Endothelial cell of umbilical vein (primary cell): ENCODE measurements around the gene TRPM3. TPM values are rescaled to one million over a fixed set of nuclear protein-coding genes. Genes with fewer than 3 reads are reported as not detected.

ENCODE experiments used
- BruUV-seq: library from RNA; stranded (reverse); fragments of 400-500 nt; replicated peaks from 2 replicates; lab custom pipeline; 2021; lab: Mats Ljungman, UMichigan
- CTCF ChIA-PET: fragments of 300-600, 350-600 bp; sonication (Branson Sonifier 250); formaldehyde crosslinking; loops from one replicate; lab custom pipeline; 2021; ENCODE audit warnings: antibody characterized with exemption, inconsistent platforms; lab: Charles Lee
- POLR2A ChIA-PET: fragments of 300-600, 350-600 bp; sonication (Branson Sonifier 250); formaldehyde crosslinking; loops from one replicate; lab custom pipeline; 2021; ENCODE audit warnings: antibody characterized with exemption, inconsistent platforms; lab: Charles Lee
- DNase-seq: peaks from one replicate; pipeline ENCODE4 v3.0.0-alpha.2; 2011; ENCODE audit warnings: low read depth, low spot score
- FAIRE-seq: peaks from 2 replicates; lab custom pipeline; 2011; peaks lifted over from hg19 to GRCh38; lab: Jason Lieb, UNC
- H2AFZ ChIP-seq: 2 replicates; pipeline ENCODE4 v1.6.0; 2012; ENCODE audit warnings: low read depth, low read length, control low read depth, inconsistent platforms
- H3K27ac ChIP-seq: 2 replicates; pipeline ENCODE4 v1.5.1; 2011; ENCODE audit warnings: low read depth, mild to moderate bottlenecking, control low read depth, low read length, moderate library complexity; ENCODE audit not compliant: insufficient read depth
- H3K27me3 ChIP-seq, 2 experiments: 2 replicates each; pipeline versions ENCODE4 v1.6.0 to v1.6.1; 2011; ENCODE audit warnings: low read length in 2 of 2, mixed read lengths in 1 of 2; ENCODE audit not compliant: control insufficient read depth in 2 of 2, insufficient read depth in 2 of 2
- H3K36me3 ChIP-seq, 2 experiments: 2 replicates in 1 of 2; 3 replicates in 1 of 2; pipeline ENCODE4 v1.5.1; 2011; ENCODE audit warnings: low read length in 2 of 2, mild to moderate bottlenecking in 1 of 2, moderate library complexity in 1 of 2; ENCODE audit not compliant: control insufficient read depth in 2 of 2, insufficient read depth in 2 of 2; ENCODE audit errors: extremely low read depth in 1 of 2
- H3K4me1 ChIP-seq: 3 replicates; pipeline ENCODE4 v1.5.1; 2011; ENCODE audit warnings: mild to moderate bottlenecking, low read length; ENCODE audit not compliant: control insufficient read depth, insufficient read depth; ENCODE audit errors: extremely low read depth
- H3K4me2 ChIP-seq: 2 replicates; pipeline ENCODE4 v1.6.1; 2011; ENCODE audit warnings: low read length, control low read depth, mixed read lengths; ENCODE audit not compliant: insufficient read depth
- H3K4me3 ChIP-seq, 3 experiments: fragments of 200-600 bp in 1 of 3; sonication (generic), shearing (Covaris generic) in 1 of 3; replicated peaks in 1 of 3; 2 replicates each; pipeline ENCODE4 v1.5.1; 2011 to 2016; ENCODE audit warnings: control low read depth in 3 of 3, low read length in 3 of 3, mild to moderate bottlenecking in 2 of 3, inconsistent platforms in 1 of 3, low read depth in 1 of 3, moderate library complexity in 1 of 3; ENCODE audit not compliant: insufficient read depth in 1 of 3
- H3K79me2 ChIP-seq: 2 replicates; pipeline ENCODE4 v1.6.0; 2012; ENCODE audit warnings: low read length, inconsistent platforms; ENCODE audit not compliant: control insufficient read depth, insufficient read depth
- H3K9ac ChIP-seq: replicated peaks from 2 replicates; pipeline ENCODE3; 2011; ENCODE audit warnings: low read length, control low read depth; ENCODE audit not compliant: insufficient read depth; ENCODE audit errors: extremely low read depth
- H3K9me1 ChIP-seq: replicated peaks from 3 replicates; pipeline ENCODE4 v1.6.0; 2011; ENCODE audit warnings: mild to moderate bottlenecking, low read length; ENCODE audit not compliant: control insufficient read depth, insufficient read depth; ENCODE audit errors: extremely low read depth
- H3K9me3 ChIP-seq: replicated peaks from 2 replicates; pipeline ENCODE4 v1.5.1; 2012; ENCODE audit warnings: low read length, inconsistent platforms; ENCODE audit not compliant: control insufficient read depth, insufficient read depth
- H4K20me1 ChIP-seq: replicated peaks from 2 replicates; pipeline ENCODE3; 2011; ENCODE audit warnings: mild to moderate bottlenecking, low read length; ENCODE audit not compliant: control insufficient read depth, insufficient read depth; ENCODE audit errors: extremely low read depth
- EZH2 ChIP-seq: IDR thresholded peaks from 2 replicates; pipeline ENCODE4 v1.6.1; 2012; ENCODE audit warnings: borderline replicate concordance, low read depth, mild to moderate bottlenecking, moderate library complexity, low read length, inconsistent platforms; ENCODE audit not compliant: severe bottlenecking
- FOS ChIP-seq: IDR thresholded peaks from 2 replicates; pipeline ENCODE4 v1.6.1; 2011; ENCODE audit warnings: mild to moderate bottlenecking, low read length, moderate library complexity, borderline replicate concordance; ENCODE audit not compliant: insufficient read depth
- GATA2 ChIP-seq: IDR thresholded peaks from 2 replicates; pipeline ENCODE4 v1.7.0; 2011; ENCODE audit warnings: low read depth, mild to moderate bottlenecking, moderate library complexity, mixed read lengths, low read length; ENCODE audit not compliant: insufficient read length, insufficient read depth
- JUN ChIP-seq: IDR thresholded peaks from 2 replicates; pipeline ENCODE4 v1.6.1; 2011; ENCODE audit warnings: borderline replicate concordance, low read depth; ENCODE audit not compliant: insufficient read length, insufficient read depth
- MAX ChIP-seq: IDR thresholded peaks from 2 replicates; pipeline ENCODE4 v1.6.1; 2011; ENCODE audit not compliant: insufficient read depth, insufficient read length
- MYC ChIP-seq: IDR thresholded peaks from one replicate; pipeline ENCODE4 v1.6.1; 2011; ENCODE audit warnings: mild to moderate bottlenecking, low read depth, low read length
- POLR2A ChIP-seq: IDR thresholded peaks from 2 replicates; pipeline ENCODE4 v1.6.1; 2012; ENCODE audit warnings: low read depth, mild to moderate bottlenecking, control low read depth, low read length
- POLR2AphosphoS5 ChIP-seq: IDR thresholded peaks from 2 replicates; pipeline ENCODE4 v1.6.1; 2012; ENCODE audit warnings: low read depth, mild to moderate bottlenecking, control low read depth, low read length, moderate library complexity; ENCODE audit not compliant: insufficient read depth
- dilution Hi-C: fragments of 300-500 bp; cut with MboI; formaldehyde crosslinking; loops from one replicate; pipeline ENCODE4 v1.15.0; 2019; ENCODE audit warnings: low sequenced_read_pairs; ENCODE audit not compliant: extremely low pct_ligation_motif_present
- intact Hi-C: fragments of 100-400 bp; cut with micrococcal nuclease; formaldehyde crosslinking; loops from one replicate; pipeline ENCODE4 v1.10.0; 2022
- polyA plus RNA-seq, 4 experiments: library from polyadenylated mRNA; depleted of rRNA in 3 of 4; stranded (reverse) in 3 of 4; unstranded in 1 of 4; fragments of >200 nt; gene quantifications; 2 replicates each; pipeline versions ENCODE4 v1.2.1 to v1.2.3, GENCODE V29; 2011 to 2012; ENCODE audit warnings: missing spikeins in 1 of 4
- total RNA-seq: library from RNA; stranded (reverse); gene quantifications from 2 replicates; pipeline ENCODE4 v1.2.3, GENCODE V29; 2021
- TF ChIP-seq, protein P1 (sequence below), 2 donors: IDR thresholded peaks; 1 replicate in 1 of 2; 2 replicates in 1 of 2; pipeline ENCODE4 v1.5.1; 2011; ENCODE audit warnings: low read length in 2 of 2, mild to moderate bottlenecking in 2 of 2, moderate library complexity in 2 of 2, control low read depth in 1 of 2, inconsistent platforms in 1 of 2, low read depth in 1 of 2; ENCODE audit not compliant: insufficient read depth in 1 of 2; ENCODE audit errors: extremely low read depth in 1 of 2

The TRPM3 gene
- total and polyA plus RNA-seq, 2 donors (not counting 3 experiments of a cell fraction or from before 2014, with no cell fraction given), result 0.17 to 0.33 TPM

- dilution Hi-C loops, result no loop called here
- Histone ChIP-seq H3K9me1 (no peaks in the 10 kb centered on the region), H3K79me2 (no peaks in the 10 kb centered on the region), H4K20me1 (no peaks in the 10 kb centered on the region), H3K4me2 (no peak overlapping the region), H3K9me3 (no peaks in the 10 kb centered on the region), H3K4me1 (no peaks in the 10 kb centered on the region), H3K27me3 (peaks cover 5 to 8% of the 10 kb centered on the region in 2 experiments), H2AFZ (no peak overlapping the region), H3K9ac (no peak overlapping the region), H3K36me3 (no peaks in the 10 kb centered on the region), H3K27ac (no peak overlapping the region), H3K4me3 (no peak overlapping the region)
- no peak for TF ChIP-seq MYC
- TF ChIP-seq POLR2AphosphoS5, result no peak
- TF ChIP-seq, protein P1, sequence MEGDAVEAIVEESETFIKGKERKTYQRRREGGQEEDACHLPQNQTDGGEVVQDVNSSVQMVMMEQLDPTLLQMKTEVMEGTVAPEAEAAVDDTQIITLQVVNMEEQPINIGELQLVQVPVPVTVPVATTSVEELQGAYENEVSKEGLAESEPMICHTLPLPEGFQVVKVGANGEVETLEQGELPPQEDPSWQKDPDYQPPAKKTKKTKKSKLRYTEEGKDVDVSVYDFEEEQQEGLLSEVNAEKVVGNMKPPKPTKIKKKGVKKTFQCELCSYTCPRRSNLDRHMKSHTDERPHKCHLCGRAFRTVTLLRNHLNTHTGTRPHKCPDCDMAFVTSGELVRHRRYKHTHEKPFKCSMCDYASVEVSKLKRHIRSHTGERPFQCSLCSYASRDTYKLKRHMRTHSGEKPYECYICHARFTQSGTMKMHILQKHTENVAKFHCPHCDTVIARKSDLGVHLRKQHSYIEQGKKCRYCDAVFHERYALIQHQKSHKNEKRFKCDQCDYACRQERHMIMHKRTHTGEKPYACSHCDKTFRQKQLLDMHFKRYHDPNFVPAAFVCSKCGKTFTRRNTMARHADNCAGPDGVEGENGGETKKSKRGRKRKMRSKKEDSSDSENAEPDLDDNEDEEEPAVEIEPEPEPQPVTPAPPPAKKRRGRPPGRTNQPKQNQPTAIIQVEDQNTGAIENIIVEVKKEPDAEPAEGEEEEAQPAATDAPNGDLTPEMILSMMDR (IDR thresholded peaks at IDR 0.05; ENCODE audit: extremely low read depth in 1 of 2, insufficient read depth in 1 of 2, low read depth in 1 of 2, low read length in 2 of 2), result no peak
- TF ChIP-seq FOS, result no peak
- TF ChIP-seq EZH2, result no peak
- no peak for TF ChIP-seq POLR2A
- TF ChIP-seq GATA2, result no peak
- TF ChIP-seq MAX, result no peak
- no peak for TF ChIP-seq JUN
- no TSS peak for BruUV-seq
- FAIRE-seq (no peak), DNase-seq (no peak)
- intact Hi-C loops, result no loop called here
- POLR2A ChIA-PET, result no interaction called here
- CTCF ChIA-PET, result no interaction called here
These were observed 158.5 kb downstream of the TRPM3 start for GRCh38 chr9:70962761-70963440.
